Upper lobe of left lung (tissue), 4 donors: ENCODE data around the gene UBE2G1.

ENCODE experiments used
- CTCF ChIP-seq, 6 experiments: fragments of 450-650 bp in 4 of 6; fragments of 200-600 bp in 2 of 6; sonication (generic) in 2 of 6; IDR thresholded peaks; one replicate each; pipeline ENCODE4 v1.5.1; 2016 to 2019; ENCODE audit warnings: antibody characterized with exemption in 6 of 6
- EP300 ChIP-seq, 4 donors: sonication (generic); formaldehyde crosslinking; IDR thresholded peaks; one replicate each; pipeline ENCODE4 v1.5.1; 2017; ENCODE audit warnings: antibody characterized with exemption in 4 of 4, control low read depth in 2 of 4
- POLR2A ChIP-seq, 4 donors: fragments of 450-650 bp; IDR thresholded peaks; one replicate each; pipeline ENCODE4 v1.5.1; 2016 to 2017; ENCODE audit warnings: antibody characterized with exemption in 4 of 4, mild to moderate bottlenecking in 2 of 4
- POLR2AphosphoS5 ChIP-seq, 2 donors: sonication (generic); formaldehyde crosslinking; IDR thresholded peaks; one replicate each; pipeline ENCODE4 v1.5.1; 2017; ENCODE audit warnings: antibody characterized with exemption in 2 of 2

- TF ChIP-seq CTCF (IDR thresholded peaks at IDR 0.05) (no peak), POLR2A (IDR thresholded peaks at IDR 0.05) (no peak), POLR2AphosphoS5 (IDR thresholded peaks at IDR 0.05) (no peak), EP300 (IDR thresholded peaks at IDR 0.05) (no peak)
These were observed 19.9 kb upstream of the UBE2G1 start for GRCh38 chr17:4386406-4386805.
